HepG2 (cell line): ENCODE results near the gene KLRG1. TPM values are rescaled to one million over a fixed set of nuclear protein-coding genes. Genes with fewer than 3 reads are reported as not detected.

Source experiments
- ATAC-seq: fragments of 200-7000 bp; cut with Tn5 transposase; 3 replicates; pipeline ENCODE4 v1.9.1; 2020; ENCODE audit warnings: mild to moderate bottlenecking, moderate library complexity
- BruUV-seq: library from RNA; stranded (reverse); fragments of 400-500 nt; replicated peaks from 2 replicates; lab custom pipeline; 2021; lab: Mats Ljungman, UMichigan
- CTCF ChIA-PET: fragments of 300-600 bp; formaldehyde crosslinking; extraction: SDS; loops from one replicate; lab custom pipeline; 2021; ENCODE audit warnings: low total read pairs, inconsistent platforms, low intra/inter-chr PET ratio; lab: Yijun Ruan, JAX
- POLR2A ChIA-PET: fragments of 350-600 bp; sonication (Branson Sonifier 250); formaldehyde crosslinking; loops from one replicate; lab custom pipeline; 2020; ENCODE audit warnings: antibody characterized with exemption, inconsistent platforms; lab: Yijun Ruan, JAX
- DNase-seq: peaks from one replicate; pipeline ENCODE4 v3.0.0-alpha.2; 2015; ENCODE audit warnings: low spot score
- FAIRE-seq: peaks from 3 replicates; lab custom pipeline; 2011; peaks lifted over from hg19 to GRCh38; lab: Jason Lieb, UNC
- H2AFZ ChIP-seq: one replicate; pipeline ENCODE4 v1.6.1; 2011; ENCODE audit warnings: low read length, inconsistent platforms
- H3K27ac ChIP-seq: fragments of 300-600 bp; 3 replicates; pipeline ENCODE4 v1.8.0; 2011; ENCODE audit warnings: mixed run types, mild to moderate bottlenecking, mixed read lengths, low read length, inconsistent platforms; ENCODE audit not compliant: insufficient read depth; ENCODE audit errors: extremely low read length
- H3K27me3 ChIP-seq, 2 experiments: fragments of 200-600 bp in 1 of 2; 2 replicates in 1 of 2; 3 replicates in 1 of 2; pipeline versions ENCODE4 v1.6.0 to v1.8.0; 2011; ENCODE audit warnings: low read length in 2 of 2, mild to moderate bottlenecking in 2 of 2, moderate library complexity in 2 of 2, inconsistent platforms in 1 of 2; ENCODE audit not compliant: insufficient read depth in 2 of 2, control insufficient read depth in 1 of 2
- H3K36me3 ChIP-seq, 2 experiments: fragments of 200-600 bp in 1 of 2; replicated peaks in 1 of 2; 2 replicates in 1 of 2; 3 replicates in 1 of 2; pipeline versions ENCODE4 v1.5.1 to v1.8.0; 2011; ENCODE audit warnings: low read length in 2 of 2, inconsistent platforms in 1 of 2; ENCODE audit not compliant: insufficient read depth in 2 of 2, control insufficient read depth in 1 of 2
- H3K4me1 ChIP-seq: 2 replicates; pipeline ENCODE4 v1.5.1; 2012; ENCODE audit warnings: low read length, inconsistent platforms; ENCODE audit not compliant: insufficient read depth
- H3K4me2 ChIP-seq: 2 replicates; pipeline ENCODE4 v1.6.0; 2011; ENCODE audit warnings: low read depth, low read length, inconsistent platforms
- H3K4me3 ChIP-seq, 3 experiments: fragments of 200-600 bp in 1 of 3; sonication (generic), shearing (Covaris generic) in 1 of 3; replicated peaks in 1 of 3; 2 replicates each; pipeline ENCODE4 v1.5.1; 2011 to 2016; ENCODE audit warnings: low read length in 3 of 3, inconsistent platforms in 2 of 3, low read depth in 2 of 3, mild to moderate bottlenecking in 2 of 3, control low read depth in 1 of 3, mixed read lengths in 1 of 3; ENCODE audit not compliant: insufficient read depth in 1 of 3
- H3K79me2 ChIP-seq: one replicate; pipeline ENCODE4 v1.6.1; 2011; ENCODE audit warnings: low read length, inconsistent platforms; ENCODE audit not compliant: insufficient read depth
- H3K9ac ChIP-seq: 2 replicates; pipeline ENCODE4 v1.6.0; 2011; ENCODE audit warnings: mild to moderate bottlenecking, low read depth, low read length, inconsistent platforms; ENCODE audit not compliant: insufficient read depth
- H3K9me3 ChIP-seq: 2 replicates; pipeline ENCODE4 v1.5.1; 2012; ENCODE audit warnings: mild to moderate bottlenecking, low read length
- H4K20me1 ChIP-seq: 2 replicates; pipeline ENCODE4 v1.6.0; 2011; ENCODE audit warnings: inconsistent platforms, mild to moderate bottlenecking, low read length, moderate library complexity; ENCODE audit not compliant: insufficient read depth
- CTCF ChIP-seq: sonication (generic); formaldehyde crosslinking; IDR thresholded peaks from 2 replicates; pipeline ENCODE4 v1.5.0; 2020; ENCODE audit warnings: mild to moderate bottlenecking, missing genetic modification reagents, moderate library complexity
- NONO ChIP-seq, 2 experiments: fragments of 450-650 bp in 1 of 2; sonication (generic) in 1 of 2; formaldehyde crosslinking in 1 of 2; IDR thresholded peaks in 1 of 2; conservative IDR thresholded peaks in 1 of 2; 2 replicates each; pipeline versions ENCODE4 v1.6.1 to v1.8.0; 2017 to 2022; ENCODE audit warnings: mild to moderate bottlenecking in 1 of 2, missing genetic modification reagents in 1 of 2, moderate library complexity in 1 of 2
- SMC3 ChIP-seq: IDR thresholded peaks from 2 replicates; pipeline ENCODE4 v1.6.1; 2011; ENCODE audit warnings: low read length, improper control_type of control experiment
- SNAPC2 ChIP-seq: sonication (generic); formaldehyde crosslinking; IDR thresholded peaks from 2 replicates; pipeline ENCODE4 v1.8.1; 2022; ENCODE audit warnings: mild to moderate bottlenecking, missing genetic modification reagents
- STAG1 ChIP-seq: sonication (generic); formaldehyde crosslinking; IDR thresholded peaks from 2 replicates; pipeline ENCODE4 v1.4.0; 2020; ENCODE audit warnings: missing genetic modification reagents
- TAF15 ChIP-seq: fragments of 200-400 bp; formaldehyde crosslinking; IDR thresholded peaks from one replicate; pipeline ENCODE4 v1.6.1; 2018; ENCODE audit warnings: mild to moderate bottlenecking, low read depth, low read length; ENCODE audit not compliant: poor library complexity, severe bottlenecking
- U2AF2 ChIP-seq: fragments of 200-400 bp; formaldehyde crosslinking; IDR thresholded peaks from 2 replicates; pipeline ENCODE4 v1.6.1; 2017; ENCODE audit warnings: low read depth, mild to moderate bottlenecking, low read length
- ZNF251 ChIP-seq: sonication (generic); formaldehyde crosslinking; IDR thresholded peaks from 2 replicates; pipeline ENCODE4 v1.9.0; 2021; ENCODE audit warnings: mild to moderate bottlenecking, missing genetic modification reagents
- ZSCAN25 ChIP-seq: sonication (generic); formaldehyde crosslinking; IDR thresholded peaks from 2 replicates; pipeline ENCODE4 v1.8.0; 2022; ENCODE audit warnings: mild to moderate bottlenecking, missing genetic modification reagents
- ZSCAN9 ChIP-seq: IDR thresholded peaks from 2 replicates; pipeline ENCODE4 v1.6.1; 2016; ENCODE audit warnings: borderline replicate concordance
- WGBS: methylation state at CpG from one replicate; pipeline ENCODE4 v1.1.6; 2017; ENCODE audit warnings: low lambda C conversion rate; 5-methylcytosine and 5-hydroxymethylcytosine counted together
- in situ Hi-C: cut with HindIII; loops from 2 replicates; pipeline ENCODE4 v1.10.0; 2017; ENCODE audit warnings: low pct_unique_long_range_greater_than_20kb; ENCODE audit not compliant: extremely low pct_ligation_motif_present
- intact Hi-C: fragments of 100-400 bp; cut with micrococcal nuclease; formaldehyde crosslinking; loops from one replicate; pipeline ENCODE4 v1.10.0; 2022; ENCODE audit not compliant: unreplicated experiment
- polyA plus RNA-seq, 8 experiments: library from polyadenylated mRNA; depleted of rRNA in 3 of 8; stranded (reverse) in 7 of 8; unstranded in 1 of 8; fragments of >200 nt; fragmentation: Illumina TruSeq in 4 of 8; extraction: Trizol in 4 of 8; gene quantifications; 2 replicates each; pipeline versions ENCODE4 v1.2.1 to v1.2.3, GENCODE V29; 2011 to 2016; ENCODE audit warnings: low read depth in 4 of 8, missing spikeins in 1 of 8, mixed read lengths in 1 of 8; ENCODE audit not compliant: insufficient read depth in 1 of 8
- total RNA-seq, 5 experiments: library from RNA; depleted of rRNA; stranded (reverse); fragments of >200 nt; fragmentation: Illumina TruSeq; extraction: Trizol; gene quantifications; 2 replicates each; pipeline ENCODE4 v1.2.3, GENCODE V29; 2016; ENCODE audit warnings: low read depth in 1 of 5

The KLRG1 gene
- total and polyA plus RNA-seq, 2 of the 13 experiments (the other 11 are each of a cell fraction or from before 2014, with no cell fraction given): 1.2 to 1.7 TPM

- no peak for TF ChIP-seq ZNF251
- no peak for TF ChIP-seq TAF15
- no peak for TF ChIP-seq ZSCAN9 (CRISPR knock-in tag)
- TF ChIP-seq ZSCAN25 (CRISPR knock-in tag): no peak
- no peak for TF ChIP-seq SNAPC2
- TF ChIP-seq NONO (IDR thresholded peaks at IDR 0.05): no peak
- no peak for TF ChIP-seq NONO (CRISPR knock-in tag; conservative IDR thresholded peaks at IDR 0.05)
These were observed 59.6 kb downstream of the KLRG1 start (continued) for GRCh38 chr12:9048930-9049329.

- peaks cover 0 to 16% of the 10 kb centered on the region in 2 experiments; a peak in 4 of 5 replicates for H3K27me3 ChIP-seq
- no peak overlapping the region for H2AFZ ChIP-seq
- CTCF ChIA-PET: interaction anchor here (1.1 to 2.9 kb wide), 2 partner anchors 11 to 367 kb away, joined by 3 to 15 read pairs; no protein-coding TSS in a partner anchor
- no peak overlapping the region for H3K27ac ChIP-seq
- TF ChIP-seq CTCF: peak; percentile 49
- TF ChIP-seq SMC3: peak; percentile 47; the same call in 1 of the 2 replicates
- TF ChIP-seq U2AF2: no peak
- TF ChIP-seq STAG1 (CRISPR knock-in tag): peak; percentile 63
- intact Hi-C loops (loop anchor here (2.0 kb wide), 1 partner anchor 367 kb away; no protein-coding TSS in a partner anchor), in situ Hi-C loops (loop anchor here (25.0 kb wide), 1 partner anchor 112 kb away; the partner anchor contains the start of gene M6PR)
- no peaks in the 10 kb centered on the region for H3K36me3 ChIP-seq
- FAIRE-seq (peak; percentile 42), DNase-seq (peak; percentile 46), ATAC-seq (peak; percentile 73)
- no peaks in the 10 kb centered on the region for H3K79me2 ChIP-seq
- H4K20me1 ChIP-seq: no peaks in the 10 kb centered on the region
- 13% methylated on average over 6 of the region's 6 CpGs for WGBS
- H3K9ac ChIP-seq: no peak overlapping the region
- no peaks in the 10 kb centered on the region for H3K9me3 ChIP-seq
- H3K4me1 ChIP-seq: no peaks in the 10 kb centered on the region
- POLR2A ChIA-PET: no interaction called here
- no TSS peak for BruUV-seq
- no peak overlapping the region for H3K4me2 ChIP-seq
- H3K4me3 ChIP-seq: no peak overlapping the region
These were observed 60.3 kb downstream of the KLRG1 start for GRCh38 chr12:9049520-9050133.
